OCI-LY1 (cell line): Measurements from ENCODE around the gene MZT1.

Experiments used
- CTCF ChIP-seq: fragments of 200-600 bp; sonication (generic), shearing (Covaris generic); IDR thresholded peaks from 2 replicates; pipeline ENCODE4 v1.5.1; 2017; ENCODE audit warnings: mild to moderate bottlenecking, antibody characterized with exemption, low read length, moderate library complexity, mixed read lengths
- EZH2 ChIP-seq: fragments of 200-600 bp; sonication (generic), shearing (Covaris generic); IDR thresholded peaks from 2 replicates; pipeline ENCODE4 v1.8.0; 2017; ENCODE audit warnings: borderline replicate concordance, mixed run types, mild to moderate bottlenecking, antibody characterized with exemption, low read length, moderate library complexity, mixed read lengths

- TF ChIP-seq CTCF (no peak), EZH2 (no peak)
Measured at GRCh38 chr13:72680353-72680752, 47.1 kb downstream of the MZT1 start.
